CD1c-positive myeloid dendritic cell (primary cell): ENCODE data around the gene GCM1.

Experiments
- DNase-seq: peaks from one replicate; pipeline ENCODE4 v3.0.0-alpha.2; 2016; ENCODE audit errors: extremely low spot score

The GCM1 gene

GRCh38 chr6:53151676-53152075 is 3.0 kb upstream of the GCM1 start:
- DNase-seq, result peak; percentile 15

- DNase-seq, result no peak
These were observed 3.8 kb downstream of the GCM1 start for GRCh38 chr6:53144802-53145201.

- no peak for DNase-seq
These were observed 4.9 kb downstream of the GCM1 start for GRCh38 chr6:53143710-53144109.

- no peak for DNase-seq
These were observed 5.8 kb downstream of the GCM1 start for GRCh38 chr6:53142810-53143209.

GRCh38 chr6:53139841-53140413 is 8.7 kb downstream of the GCM1 start:
- no peak for DNase-seq

GRCh38 chr6:53136000-53136609 is 12.5 kb downstream of the GCM1 start:
- no peak for DNase-seq

GRCh38 chr6:53134601-53135235 is 13.9 kb downstream of the GCM1 start:
- DNase-seq, result no peak

GRCh38 chr6:53133961-53134360 is 14.7 kb downstream of the GCM1 start:
- DNase-seq, result no peak

- no peak for DNase-seq
These were observed 17.9 kb downstream of the GCM1 start for GRCh38 chr6:53130569-53131290.

GRCh38 chr6:53128842-53129241 is 19.8 kb downstream of the GCM1 start:
- no peak for DNase-seq

GRCh38 chr6:53125276-53125675 is 23.4 kb downstream of the GCM1 start:
- DNase-seq, result no peak

- DNase-seq, result no peak
These were observed 24.4 kb downstream of the GCM1 start for GRCh38 chr6:53124131-53124800.

- no peak for DNase-seq
These were observed 28.8 kb downstream of the GCM1 start for GRCh38 chr6:53119772-53120409.

- DNase-seq, result no peak
These were observed 29.3 kb downstream of the GCM1 start for GRCh38 chr6:53119349-53119748.

GRCh38 chr6:53115741-53116140 is 32.9 kb downstream of the GCM1 start:
- DNase-seq, result no peak

- DNase-seq, result no peak
These were observed 33.5 kb downstream of the GCM1 start for GRCh38 chr6:53115113-53115512.

GRCh38 chr6:53113742-53114141 is 34.9 kb downstream of the GCM1 start:
- DNase-seq, result no peak

GRCh38 chr6:53112871-53113270 is 35.8 kb downstream of the GCM1 start:
- DNase-seq, result no peak

GRCh38 chr6:53112404-53112803 is 36.2 kb downstream of the GCM1 start:
- no peak for DNase-seq

- DNase-seq, result no peak
These were observed 36.8 kb downstream of the GCM1 start for GRCh38 chr6:53111865-53112264.

GRCh38 chr6:53109612-53110011 is 39.0 kb downstream of the GCM1 start:
- DNase-seq, result no peak

- DNase-seq, result no peak
These were observed 41.5 kb downstream of the GCM1 start for GRCh38 chr6:53107091-53107490.
